ENCODE results near the gene FGF22. TPM values are rescaled to one million over a fixed set of nuclear protein-coding genes. Genes with fewer than 3 reads are reported as not detected.

FGF22 gene
- total and polyA plus RNA-seq, 2 of the 4 experiments (the other 2 are of a cell fraction): 0.14 TPM; not detected in 1

DNA sequence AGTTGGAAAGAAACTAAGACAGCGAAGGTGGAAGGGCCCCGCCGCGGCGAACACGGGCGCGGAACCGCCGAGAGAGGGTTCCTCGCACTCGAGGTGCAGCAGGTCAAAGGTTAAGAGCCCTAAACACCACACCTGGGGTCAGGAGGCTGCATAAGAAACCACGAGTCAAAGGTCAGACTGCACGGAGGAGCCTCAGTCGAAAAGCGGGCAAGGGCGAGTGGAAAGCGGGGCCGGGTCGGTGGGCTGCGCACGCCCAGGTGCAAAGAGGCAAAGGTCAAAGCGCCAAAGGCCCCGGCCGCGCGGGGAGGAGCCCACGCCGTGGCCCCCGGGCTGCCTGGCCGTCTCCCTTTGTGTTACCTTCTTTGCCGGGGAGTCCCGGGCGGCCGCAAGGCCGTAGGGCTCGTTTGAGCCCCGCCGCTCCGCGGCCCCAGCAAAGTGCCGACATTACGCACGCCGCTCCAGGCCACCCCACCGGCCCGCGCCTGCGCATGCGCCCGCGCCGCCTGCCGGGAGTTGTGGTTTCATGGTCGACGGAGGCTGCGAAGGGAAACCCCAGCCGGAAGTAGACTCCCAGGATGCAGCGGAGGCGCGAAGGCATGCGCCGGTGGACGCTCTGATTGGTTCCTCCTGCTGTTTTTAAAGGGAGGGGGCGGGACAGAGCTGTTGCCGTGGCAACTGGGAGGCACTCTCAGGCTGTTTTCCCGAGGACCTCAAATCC lies 6.5 kb upstream of the FGF22 start, which contains the start of gene POLRMT:
Gene POLRMT (minus strand): TSS at position 470 of the 718 bp plus-strand sequence. CDS start 25 bp downstream, at position 445.
- H4K20me1 ChIP-seq (ENCODE audit: insufficient read depth, low read length): peaks cover 3% of the 10 kb centered on the region; the same call in 1 of the 2 replicates
- ChIA-PET CTCF (no interaction called here), POLR2A (ENCODE audit: unreplicated experiment) (interaction anchor here (0.5 kb wide), 1 partner anchor 12 kb away, joined by 3 read pairs; no protein-coding TSS in a partner anchor)
- H3K56ac ChIP-seq (ENCODE audit: extremely low read depth, insufficient read depth, low read length): peak within 1 kb of the TSS; percentile 64; the same call in 1 of the 2 replicates
- dilution Hi-C loops (cut with HindIII; ENCODE audit: low sequenced_read_pairs, unreplicated experiment) (no loop called here), in situ Hi-C loops (cut with MboI; ENCODE audit: low sequenced_read_pairs) (no loop called here), intact Hi-C loops (cut with micrococcal nuclease) (loop anchor here (2.0 kb wide), 3 partner anchors 22 to 44 kb away; partner anchors contain the start of genes HCN2 and RNF126)
- peak within 1 kb of the TSS; percentile 87 for H3K4me2 ChIP-seq (ENCODE audit: low read depth, low read length)
- peaks cover 7 to 30% of the 10 kb centered on the region in 2 experiments for H3K79me1 ChIP-seq (ENCODE audit: low read depth in 1 of 2, low read length in 2 of 2)
- no peaks in the 10 kb centered on the region for H3K9me3 ChIP-seq (ENCODE audit: control insufficient read depth, insufficient read depth, low read length)
- H2BK15ac ChIP-seq (ENCODE audit: low read depth, low read length): no peak within 1 kb of the TSS; the same call in 2 of the 3 replicates
- peak within 1 kb of the TSS; percentile 32; the same call in 1 of the 2 replicates for H4K5ac ChIP-seq (ENCODE audit: low read depth, low read length)
- peak within 1 kb of the TSS; percentile 93 for H3K14ac ChIP-seq (replicated peaks; ENCODE audit: low read depth, low read length)
- peak within 1 kb of the TSS; percentile 91 for H3K23ac ChIP-seq (ENCODE audit: low read depth, low read length)
- peak within 1 kb of the TSS; percentile 44 for H3K18ac ChIP-seq (ENCODE audit: low read depth, low read length)
- BruUV-seq (replicated peaks): no TSS peak
- peak within 1 kb of the TSS; percentile 93 for H3K9ac ChIP-seq (ENCODE audit: low read depth, low read length)
- peak within 1 kb of the TSS; percentile 75 for H2BK5ac ChIP-seq (ENCODE audit: low read depth, low read length, poor library complexity, severe bottlenecking)
- no peaks in the 10 kb centered on the region; the same call in 1 of the 2 replicates for H3K9me1 ChIP-seq (ENCODE audit: insufficient read depth, low read length)
- peak within 1 kb of the TSS; percentile 89 for H3K4ac ChIP-seq (ENCODE audit: low read depth, low read length)
- peak; percentile 98 for DNase-seq
- peak within 1 kb of the TSS; percentile 66 for H3K4me3 ChIP-seq (ENCODE audit: insufficient read depth, low read depth, low read length)
- H2BK20ac ChIP-seq (ENCODE audit: low read depth, low read length): no peak within 1 kb of the TSS
- 0% methylated on average over 44 of the region's 67 CpGs; no CpG with 5 or more reads in 1 of the 2 experiments for WGBS, 2 experiments (ENCODE audit: extremely low coverage in 2 of 2, insufficient read length in 1 of 2)
- peak within 1 kb of the TSS; percentile 82 for H3K27ac ChIP-seq (ENCODE audit: insufficient read depth, low read length)
- H3K36me3 ChIP-seq (ENCODE audit: control insufficient read depth, insufficient read depth, low read length): peaks cover 10% of the 10 kb centered on the region; the same call in 1 of the 2 replicates
- peaks cover 9% of the 10 kb centered on the region for H3K4me1 ChIP-seq (ENCODE audit: control insufficient read depth, insufficient read depth, low read length)
- peak within 1 kb of the TSS; percentile 95 for H2AFZ ChIP-seq (replicated peaks; ENCODE audit: low read length, poor library complexity)
- no peaks in the 10 kb centered on the region for H3K27me3 ChIP-seq (ENCODE audit: control insufficient read depth, insufficient read depth, low read length)
- peak within 1 kb of the TSS; percentile 68 to 97 for H4K8ac ChIP-seq (ENCODE audit: low read depth in 2 of 2, low read length in 2 of 2)
- H2AK5ac ChIP-seq (ENCODE audit: low read depth, low read length): peak within 1 kb of the TSS; percentile 84
- H2AK9ac ChIP-seq (replicated peaks; ENCODE audit: low read depth, low read length, poor library complexity): peak within 1 kb of the TSS; percentile 99
- peak; percentile 96 for ATAC-seq (ENCODE audit: low read depth)
- peak within 1 kb of the TSS; percentile 75; the same call in 1 of the 2 replicates for H4K91ac ChIP-seq (ENCODE audit: insufficient read depth, low read depth, low read length)
- peak within 1 kb of the TSS; percentile 83; the same call in 1 of the 2 replicates for H2BK120ac ChIP-seq (ENCODE audit: low read depth, low read length)
- TF ChIP-seq SMC3 (IDR thresholded peaks at IDR 0.05; ENCODE audit: low read depth, low read length): no peak
- TF ChIP-seq MXI1 (IDR thresholded peaks at IDR 0.05; ENCODE audit: borderline replicate concordance, low read depth, low read length): peak; percentile 75
- TF ChIP-seq FOS (IDR thresholded peaks at IDR 0.05; ENCODE audit: low read depth, low read length): 0 out of 2 replicates have a peak, but pooled peaks have one; percentile 23
- no peak for TF ChIP-seq RAD21 (IDR thresholded peaks at IDR 0.05; ENCODE audit: low read length)
- TF ChIP-seq MAZ (IDR thresholded peaks at IDR 0.05; ENCODE audit: borderline replicate concordance, low read depth, low read length): peak; percentile 39; the same call in 1 of the 2 replicates
- no peak for TF ChIP-seq RCOR1 (IDR thresholded peaks at IDR 0.05; ENCODE audit: insufficient replicate concordance, low read length)
- TF ChIP-seq CHD1 (IDR thresholded peaks at IDR 0.05; ENCODE audit: low read depth, low read length): no peak
- peak; percentile 57 for TF ChIP-seq POLR2A (IDR thresholded peaks at IDR 0.05; ENCODE audit: low read depth, low read length)
- TF ChIP-seq, protein P1, sequence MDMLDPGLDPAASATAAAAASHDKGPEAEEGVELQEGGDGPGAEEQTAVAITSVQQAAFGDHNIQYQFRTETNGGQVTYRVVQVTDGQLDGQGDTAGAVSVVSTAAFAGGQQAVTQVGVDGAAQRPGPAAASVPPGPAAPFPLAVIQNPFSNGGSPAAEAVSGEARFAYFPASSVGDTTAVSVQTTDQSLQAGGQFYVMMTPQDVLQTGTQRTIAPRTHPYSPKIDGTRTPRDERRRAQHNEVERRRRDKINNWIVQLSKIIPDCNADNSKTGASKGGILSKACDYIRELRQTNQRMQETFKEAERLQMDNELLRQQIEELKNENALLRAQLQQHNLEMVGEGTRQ (IDR thresholded peaks at IDR 0.05; ENCODE audit: low read depth, low read length): peak; percentile 45; the same call in 1 of the 2 replicates
- TF ChIP-seq BHLHE40 (IDR thresholded peaks at IDR 0.05; ENCODE audit: low read depth, low read length): peak; percentile 33; the same call in 1 of the 2 replicates
- TF ChIP-seq CEBPB (IDR thresholded peaks at IDR 0.05; ENCODE audit: low read depth, low read length): no peak
- no peak for TF ChIP-seq NFE2L2 (IDR thresholded peaks at IDR 0.05; ENCODE audit: low read depth, low read length)
- TF ChIP-seq RFX5 (IDR thresholded peaks at IDR 0.05; ENCODE audit: low read depth, low read length): no peak
- TF ChIP-seq MAFK (IDR thresholded peaks at IDR 0.05; ENCODE audit: low read depth, low read length): no peak
- TF ChIP-seq, protein P2, sequence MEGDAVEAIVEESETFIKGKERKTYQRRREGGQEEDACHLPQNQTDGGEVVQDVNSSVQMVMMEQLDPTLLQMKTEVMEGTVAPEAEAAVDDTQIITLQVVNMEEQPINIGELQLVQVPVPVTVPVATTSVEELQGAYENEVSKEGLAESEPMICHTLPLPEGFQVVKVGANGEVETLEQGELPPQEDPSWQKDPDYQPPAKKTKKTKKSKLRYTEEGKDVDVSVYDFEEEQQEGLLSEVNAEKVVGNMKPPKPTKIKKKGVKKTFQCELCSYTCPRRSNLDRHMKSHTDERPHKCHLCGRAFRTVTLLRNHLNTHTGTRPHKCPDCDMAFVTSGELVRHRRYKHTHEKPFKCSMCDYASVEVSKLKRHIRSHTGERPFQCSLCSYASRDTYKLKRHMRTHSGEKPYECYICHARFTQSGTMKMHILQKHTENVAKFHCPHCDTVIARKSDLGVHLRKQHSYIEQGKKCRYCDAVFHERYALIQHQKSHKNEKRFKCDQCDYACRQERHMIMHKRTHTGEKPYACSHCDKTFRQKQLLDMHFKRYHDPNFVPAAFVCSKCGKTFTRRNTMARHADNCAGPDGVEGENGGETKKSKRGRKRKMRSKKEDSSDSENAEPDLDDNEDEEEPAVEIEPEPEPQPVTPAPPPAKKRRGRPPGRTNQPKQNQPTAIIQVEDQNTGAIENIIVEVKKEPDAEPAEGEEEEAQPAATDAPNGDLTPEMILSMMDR (conservative IDR thresholded peaks at IDR 0.05; ENCODE audit: low read depth, low read length): 0 out of 2 replicates have a peak, but pooled peaks have one; percentile 19

All from IMR-90 (cell line).